Keratinocyte (primary cell): ENCODE data around the gene VPS13D. TPM values are rescaled to one million over a fixed set of nuclear protein-coding genes. Genes with fewer than 3 reads are reported as not detected.

ENCODE experiments used
- DNase-seq: peaks from one replicate; pipeline ENCODE4 v3.0.0-alpha.2; 2011; ENCODE audit warnings: low read depth, missing footprints, low spot score
- FAIRE-seq: peaks from 2 replicates; lab custom pipeline; 2011; peaks lifted over from hg19 to GRCh38; lab: Jason Lieb, UNC
- H2AFZ ChIP-seq: 2 replicates; pipeline ENCODE4 v1.6.0; 2012; ENCODE audit warnings: low read length, control low read depth, inconsistent platforms; ENCODE audit not compliant: control insufficient read depth
- H3K27ac ChIP-seq: 2 replicates; pipeline ENCODE4 v1.5.1; 2011; ENCODE audit warnings: low read length; ENCODE audit not compliant: control insufficient read depth, insufficient read depth
- H3K27me3 ChIP-seq: 3 replicates; pipeline ENCODE4 v1.6.0; 2011; ENCODE audit warnings: low read length; ENCODE audit not compliant: control insufficient read depth, insufficient read depth; ENCODE audit errors: extremely low read depth
- H3K36me3 ChIP-seq, 2 experiments: 2 replicates in 1 of 2; 3 replicates in 1 of 2; pipeline ENCODE4 v1.5.1; 2011; ENCODE audit warnings: low read length in 2 of 2, mild to moderate bottlenecking in 1 of 2; ENCODE audit not compliant: control insufficient read depth in 2 of 2, insufficient read depth in 2 of 2; ENCODE audit errors: extremely low read depth in 1 of 2
- H3K4me1 ChIP-seq: 3 replicates; pipeline ENCODE4 v1.5.1; 2011; ENCODE audit warnings: low read length; ENCODE audit not compliant: control insufficient read depth, insufficient read depth; ENCODE audit errors: extremely low read depth
- H3K4me2 ChIP-seq: 3 replicates; pipeline ENCODE4 v1.6.0; 2011; ENCODE audit warnings: low read depth, low read length; ENCODE audit not compliant: control insufficient read depth, insufficient read depth; ENCODE audit errors: extremely low read depth
- H3K4me3 ChIP-seq, 3 experiments: fragments of 200-600 bp in 1 of 3; sonication (generic) in 1 of 3; 2 replicates in 2 of 3; 3 replicates in 1 of 3; pipeline ENCODE4 v1.5.1; 2011 to 2016; ENCODE audit warnings: low read length in 3 of 3, mild to moderate bottlenecking in 3 of 3, control low read depth in 2 of 3, inconsistent platforms in 1 of 3, low read depth in 1 of 3, mixed read lengths in 1 of 3, mixed run types in 1 of 3, moderate library complexity in 1 of 3; ENCODE audit not compliant: control insufficient read depth in 2 of 3, insufficient read depth in 2 of 3; ENCODE audit errors: extremely low read depth in 1 of 3
- H3K79me2 ChIP-seq: 2 replicates; pipeline ENCODE4 v1.6.0; 2012; ENCODE audit warnings: low read length; ENCODE audit not compliant: control insufficient read depth, insufficient read depth
- H3K9ac ChIP-seq: 3 replicates; pipeline ENCODE4 v1.6.0; 2011; ENCODE audit warnings: low read length; ENCODE audit not compliant: control insufficient read depth, insufficient read depth; ENCODE audit errors: extremely low read depth
- H3K9me1 ChIP-seq: 3 replicates; pipeline ENCODE4 v1.6.0; 2011; ENCODE audit warnings: low read length; ENCODE audit not compliant: control insufficient read depth, insufficient read depth; ENCODE audit errors: extremely low read depth
- H3K9me3 ChIP-seq: 2 replicates; pipeline ENCODE4 v1.5.1; 2012; ENCODE audit warnings: low read depth, low read length; ENCODE audit not compliant: control insufficient read depth
- H4K20me1 ChIP-seq: 3 replicates; pipeline ENCODE4 v1.6.0; 2011; ENCODE audit warnings: low read length; ENCODE audit not compliant: control insufficient read depth, insufficient read depth; ENCODE audit errors: extremely low read depth
- EZH2 ChIP-seq: IDR thresholded peaks from one replicate; pipeline ENCODE4 v1.6.1; 2012; ENCODE audit warnings: inconsistent platforms, mild to moderate bottlenecking, low read length, moderate library complexity
- dilution Hi-C: fragments of 300-500 bp; cut with MboI; formaldehyde crosslinking; loops from one replicate; pipeline ENCODE4 v1.7.0; 2020; ENCODE audit warnings: low sequenced_read_pairs; ENCODE audit not compliant: extremely low pct_ligation_motif_present
- polyA plus RNA-seq, 5 experiments: library from polyadenylated mRNA; depleted of rRNA in 3 of 5; stranded (reverse) in 3 of 5; stranded (forward) in 1 of 5; unstranded in 1 of 5; fragments of >200 nt; gene quantifications; 1 replicate in 1 of 5; 2 replicates in 3 of 5; 3 replicates in 1 of 5; pipeline versions ENCODE4 v1.2.1 to v1.2.3, GENCODE V29; 2011 to 2012; ENCODE audit warnings: missing spikeins in 2 of 5, low read depth in 1 of 5, low replicate concordance in 1 of 5
- TF ChIP-seq, protein P1 (sequence below), 3 experiments: IDR thresholded peaks in 1 of 3; conservative IDR thresholded peaks in 1 of 3; optimal IDR thresholded peaks in 1 of 3; 2 replicates in 2 of 3; 3 replicates in 1 of 3; pipeline versions ENCODE3 to v1.5.1; 2011; ENCODE audit warnings: low read length in 3 of 3, mild to moderate bottlenecking in 3 of 3, moderate library complexity in 2 of 3, control low read depth in 1 of 3, inconsistent platforms in 1 of 3; ENCODE audit not compliant: insufficient read depth in 2 of 3; ENCODE audit errors: extremely low read depth in 1 of 3

VPS13D gene
- polyA plus RNA-seq, 1 donor (not counting 4 experiments of a cell fraction or from before 2014, with no cell fraction given), result 19.0 TPM

DNA sequence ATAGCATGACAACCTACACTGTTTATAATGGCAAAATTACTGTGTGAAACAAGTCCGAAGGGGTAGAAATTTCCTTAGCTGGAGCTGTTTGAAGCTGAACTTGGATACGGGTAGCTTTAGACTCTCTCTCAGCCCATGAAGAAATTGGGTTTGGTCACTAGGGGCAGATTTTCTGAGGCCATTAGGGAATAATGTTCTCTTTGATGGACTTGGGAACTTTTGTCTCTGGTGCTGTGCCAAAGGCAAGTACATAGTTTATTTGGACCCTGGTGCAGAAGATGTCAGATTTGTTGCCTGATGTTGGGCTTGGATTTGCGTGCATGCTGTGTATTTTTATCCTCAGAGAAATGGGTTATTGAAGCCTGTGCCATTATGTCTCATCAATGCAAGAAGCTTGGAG lies 109.6 kb downstream of the VPS13D start:
- Histone ChIP-seq H3K79me2 (no peaks in the 10 kb centered on the region), H3K9me1 (no peaks in the 10 kb centered on the region), H4K20me1 (peaks cover 4% of the 10 kb centered on the region), H3K36me3 (peaks cover 13 to 24% of the 10 kb centered on the region in 2 experiments), H2AFZ (no peak overlapping the region), H3K9me3 (no peaks in the 10 kb centered on the region), H3K27me3 (no peaks in the 10 kb centered on the region), H3K4me1 (no peaks in the 10 kb centered on the region), H3K9ac (no peak overlapping the region), H3K27ac (no peak overlapping the region), H3K4me3 (no peak overlapping the region), H3K4me2 (no peak overlapping the region)
- no peak for TF ChIP-seq EZH2
- TF ChIP-seq, protein P1, sequence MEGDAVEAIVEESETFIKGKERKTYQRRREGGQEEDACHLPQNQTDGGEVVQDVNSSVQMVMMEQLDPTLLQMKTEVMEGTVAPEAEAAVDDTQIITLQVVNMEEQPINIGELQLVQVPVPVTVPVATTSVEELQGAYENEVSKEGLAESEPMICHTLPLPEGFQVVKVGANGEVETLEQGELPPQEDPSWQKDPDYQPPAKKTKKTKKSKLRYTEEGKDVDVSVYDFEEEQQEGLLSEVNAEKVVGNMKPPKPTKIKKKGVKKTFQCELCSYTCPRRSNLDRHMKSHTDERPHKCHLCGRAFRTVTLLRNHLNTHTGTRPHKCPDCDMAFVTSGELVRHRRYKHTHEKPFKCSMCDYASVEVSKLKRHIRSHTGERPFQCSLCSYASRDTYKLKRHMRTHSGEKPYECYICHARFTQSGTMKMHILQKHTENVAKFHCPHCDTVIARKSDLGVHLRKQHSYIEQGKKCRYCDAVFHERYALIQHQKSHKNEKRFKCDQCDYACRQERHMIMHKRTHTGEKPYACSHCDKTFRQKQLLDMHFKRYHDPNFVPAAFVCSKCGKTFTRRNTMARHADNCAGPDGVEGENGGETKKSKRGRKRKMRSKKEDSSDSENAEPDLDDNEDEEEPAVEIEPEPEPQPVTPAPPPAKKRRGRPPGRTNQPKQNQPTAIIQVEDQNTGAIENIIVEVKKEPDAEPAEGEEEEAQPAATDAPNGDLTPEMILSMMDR (optimal IDR thresholded peaks at IDR 0.05 in 1 of 3, IDR thresholded peaks at IDR 0.05 in 1 of 3, conservative IDR thresholded peaks at IDR 0.05 in 1 of 3; ENCODE audit: extremely low read depth in 1 of 3, insufficient read depth in 2 of 3, low read length in 3 of 3), result peak in 1 of 3 experiments; percentile 10
- DNase-seq, result no peak
- dilution Hi-C loops, result no loop called here
- no peak for FAIRE-seq

DNA sequence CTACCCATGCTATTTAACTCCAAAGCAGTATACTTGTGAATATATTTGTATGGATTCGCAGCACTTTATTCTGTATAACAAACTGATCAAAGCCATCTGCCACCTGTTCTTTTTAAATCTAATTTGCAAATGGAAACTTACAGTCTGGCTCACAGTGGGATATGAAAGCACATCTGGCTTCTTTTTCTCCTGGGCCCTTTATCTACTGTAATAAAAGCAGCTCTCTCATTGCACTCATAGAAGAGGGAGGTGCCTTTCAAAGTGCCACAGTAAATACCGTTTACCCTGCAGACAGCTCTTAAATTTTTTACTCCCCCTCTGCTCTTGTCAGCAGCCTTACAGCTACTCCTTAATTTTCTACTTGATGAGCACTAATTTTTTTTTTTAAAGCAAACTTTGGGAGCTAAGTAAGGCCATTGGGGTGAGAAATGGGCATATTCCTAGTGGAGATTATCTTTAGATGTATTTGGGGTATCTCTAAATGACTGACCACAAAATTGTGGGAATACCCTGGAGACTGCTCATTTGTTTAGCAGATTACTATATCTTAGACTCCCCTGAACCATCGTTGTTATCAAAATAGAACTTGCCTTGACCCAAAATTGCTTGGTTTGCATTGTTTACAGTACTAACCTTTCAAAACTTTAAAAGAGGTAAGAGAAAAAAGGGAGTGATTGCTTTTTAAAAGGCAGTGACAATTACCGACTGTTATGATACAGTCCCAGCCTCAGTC lies 110.1 kb downstream of the VPS13D start:
- Histone ChIP-seq H3K27me3 (no peaks in the 10 kb centered on the region), H3K4me1 (no peaks in the 10 kb centered on the region), H4K20me1 (peaks cover 4% of the 10 kb centered on the region), H3K9me1 (no peaks in the 10 kb centered on the region), H3K9ac (no peak overlapping the region), H3K36me3 (peaks cover 13 to 22% of the 10 kb centered on the region in 2 experiments), H3K4me3 (no peak overlapping the region), H3K4me2 (no peak overlapping the region), H3K79me2 (no peaks in the 10 kb centered on the region), H3K9me3 (no peaks in the 10 kb centered on the region), H2AFZ (no peak overlapping the region), H3K27ac (no peak overlapping the region)
- no peak for DNase-seq
- dilution Hi-C loops, result no loop called here
- no peak for FAIRE-seq
- TF ChIP-seq, protein P1 (optimal IDR thresholded peaks at IDR 0.05 in 1 of 3, IDR thresholded peaks at IDR 0.05 in 1 of 3, conservative IDR thresholded peaks at IDR 0.05 in 1 of 3; ENCODE audit: extremely low read depth in 1 of 3, insufficient read depth in 2 of 3, low read length in 3 of 3), result no peak
- no peak for TF ChIP-seq EZH2
